Measurements from ENCODE around the gene NAA10.

NAA10 gene

GRCh38 chrX:153947009-153947769 lies 12.4 kb upstream of the NAA10 start:
- peak; percentile 97 for FAIRE-seq

- no peak for FAIRE-seq
Measured at GRCh38 chrX:153945956-153946943, 11.4 kb upstream of the NAA10 start.

- no peak for FAIRE-seq
Measured at GRCh38 chrX:153944800-153945150, 9.9 kb upstream of the NAA10 start.

- FAIRE-seq, result no peak
Measured at GRCh38 chrX:153944140-153944799, 9.4 kb upstream of the NAA10 start, which contains the start of gene RENBP. TSS of gene RENBP (minus strand) at chrX:153944643. CDS start at chrX:153944610, 33 bp downstream.

GRCh38 chrX:153941336-153942252 lies 6.8 kb upstream of the NAA10 start:
- FAIRE-seq, result no peak

- FAIRE-seq, result no peak
Measured at GRCh38 chrX:153939573-153939972, 4.7 kb upstream of the NAA10 start.

- no peak for FAIRE-seq
Measured at GRCh38 chrX:153938226-153938786, 3.5 kb upstream of the NAA10 start.

GRCh38 chrX:153937056-153937455 lies 2.2 kb upstream of the NAA10 start:
- peak; percentile 3 for FAIRE-seq

- FAIRE-seq, result no peak
Measured at GRCh38 chrX:153935326-153935851, 552 bp upstream of the NAA10 start.

- no peak for FAIRE-seq
Measured at GRCh38 chrX:153934148-153934761, 582 bp downstream of the NAA10 start.

- no peak for FAIRE-seq
Measured at GRCh38 chrX:153933748-153934147, 1.1 kb downstream of the NAA10 start.

GRCh38 chrX:153932220-153932915 lies 2.5 kb downstream of the NAA10 start:
- no peak for FAIRE-seq

- no peak for FAIRE-seq
Measured at GRCh38 chrX:153931748-153932147, 3.1 kb downstream of the NAA10 start.

GRCh38 chrX:153931151-153931550 lies 3.7 kb downstream of the NAA10 start:
- FAIRE-seq, result no peak

GRCh38 chrX:153930011-153930910 lies 4.6 kb downstream of the NAA10 start:
- FAIRE-seq, result no peak

GRCh38 chrX:153929576-153929975 lies 5.3 kb downstream of the NAA10 start:
- no peak for FAIRE-seq

- no peak for FAIRE-seq
Measured at GRCh38 chrX:153928846-153929245, 6.0 kb downstream of the NAA10 start.

GRCh38 chrX:153927922-153928760 lies 6.7 kb downstream of the NAA10 start:
- FAIRE-seq, result peak; percentile 98

- FAIRE-seq, result no peak
Measured at GRCh38 chrX:153927672-153927921, 7.2 kb downstream of the NAA10 start.

Measured in G401.6 (cell line).